ENCODE measurements around the gene ETNK2.
A peak's percentile ranks its signal among the peaks of the same experiment; 100 is the strongest.
"Not testable (repeated sequence)": the region's sequence is repeated elsewhere in the genome, so short reads cannot be mapped to it uniquely, and the experiment has no call there.

ETNK2 gene

DNA sequence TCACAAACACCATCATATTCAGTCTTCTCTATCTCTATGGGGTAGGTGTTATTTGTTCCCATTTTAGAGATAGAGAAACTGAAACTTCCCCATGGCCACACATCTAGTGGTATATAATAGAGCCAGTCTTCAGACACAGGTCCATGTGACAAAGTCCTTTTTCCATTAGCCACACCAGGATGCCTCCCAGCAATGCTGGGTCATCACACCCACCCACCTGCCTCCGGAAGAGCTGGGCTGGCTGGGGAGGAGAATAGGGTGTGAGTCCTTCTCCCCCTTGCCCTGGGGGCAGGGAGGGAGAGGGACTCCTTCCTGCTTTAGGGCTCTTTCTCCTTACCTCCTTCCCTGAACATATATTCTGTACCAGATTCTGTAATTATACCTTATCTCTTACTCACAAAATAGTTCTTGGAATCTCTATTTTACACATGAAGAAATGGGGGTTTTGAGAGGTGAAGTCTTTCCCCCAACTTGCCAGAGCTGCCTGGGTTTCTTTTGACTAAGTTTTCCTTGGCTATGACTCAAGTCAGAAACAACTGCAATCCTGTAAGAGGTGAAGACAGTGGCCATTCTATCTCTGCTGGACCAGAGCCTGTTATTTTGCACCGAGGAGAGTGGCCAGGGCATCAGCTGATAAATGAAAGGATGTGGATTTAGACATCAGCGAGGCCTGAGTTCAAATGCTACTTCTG, 49.0 kb downstream of the ETNK2 start:
- H3K4me3 ChIP-seq (ENCODE audit: low read depth in 1 of 5, low read length in 5 of 5), result peak overlapping the region; percentile 0 to 37 (median 14)

GRCh38 chr1:204102029-204102611, 49.7 kb downstream of the ETNK2 start:
- H3K4me3 ChIP-seq (ENCODE audit: low read depth in 1 of 5, low read length in 5 of 5), result peak overlapping the region in 2 of 5 donors; percentile 0 to 1
- no peaks in the 10 kb centered on the region for H3K27me3 ChIP-seq (ENCODE audit: control insufficient read depth in 5 of 5, insufficient read depth in 4 of 5, low read length in 5 of 5)
- no peaks in the 10 kb centered on the region for H3K9me3 ChIP-seq (ENCODE audit: control insufficient read depth in 5 of 5, low read length in 5 of 5)
- H3K9ac ChIP-seq (ENCODE audit: low read length in 5 of 5), result no peak overlapping the region
- H3K36me3 ChIP-seq (ENCODE audit: control insufficient read depth in 5 of 5, insufficient read depth in 5 of 5, low read length in 5 of 5), result no peaks in the 10 kb centered on the region
- no peak overlapping the region for H3K27ac ChIP-seq (ENCODE audit: low read depth, low read length)
- H3K4me1 ChIP-seq (ENCODE audit: control insufficient read depth in 5 of 5, insufficient read depth in 5 of 5, low read length in 5 of 5), result peaks cover 15 to 52% (median 36%) of the 10 kb centered on the region in 5 donors

More for the DNA sequence above, 49.0 kb downstream of the ETNK2 start:
- Histone ChIP-seq H3K9ac (ENCODE audit: low read length in 5 of 5) (peak overlapping the region in 1 of 5 donors; percentile 48), H3K27me3 (ENCODE audit: control insufficient read depth in 5 of 5, insufficient read depth in 4 of 5, low read length in 5 of 5) (no peaks in the 10 kb centered on the region), H3K27ac (ENCODE audit: low read depth, low read length) (peak overlapping the region; percentile 75), H3K4me1 (ENCODE audit: control insufficient read depth in 5 of 5, insufficient read depth in 5 of 5, low read length in 5 of 5) (peaks cover 15 to 60% (median 41%) of the 10 kb centered on the region in 5 donors), H3K9me3 (ENCODE audit: control insufficient read depth in 5 of 5, low read length in 5 of 5) (no peaks in the 10 kb centered on the region), H3K36me3 (ENCODE audit: control insufficient read depth in 5 of 5, insufficient read depth in 5 of 5, low read length in 5 of 5) (no peaks in the 10 kb centered on the region)

- H3K27ac ChIP-seq (ENCODE audit: low read depth, low read length); H3K4me3 ChIP-seq (ENCODE audit: low read depth in 1 of 5, low read length in 5 of 5); H3K36me3 ChIP-seq (ENCODE audit: control insufficient read depth in 5 of 5, insufficient read depth in 5 of 5, low read length in 5 of 5); H3K9me3 ChIP-seq (ENCODE audit: control insufficient read depth in 5 of 5, low read length in 5 of 5); H3K27me3 ChIP-seq (ENCODE audit: control insufficient read depth in 5 of 5, insufficient read depth in 4 of 5, low read length in 5 of 5); H3K9ac ChIP-seq (ENCODE audit: low read length in 5 of 5): not testable (repeated sequence)
- H3K4me1 ChIP-seq (ENCODE audit: control insufficient read depth in 5 of 5, insufficient read depth in 5 of 5, low read length in 5 of 5), result peaks cover 15 to 56% (median 37%) of the 10 kb centered on the region in 5 donors
Measured at GRCh38 chr1:204099754-204100153, 52.1 kb downstream of the ETNK2 start.

GRCh38 chr1:204098683-204099082, 53.2 kb downstream of the ETNK2 start:
- Histone ChIP-seq H3K27ac (ENCODE audit: low read depth, low read length) (no peak overlapping the region), H3K9ac (ENCODE audit: low read length in 5 of 5) (peak overlapping the region in 1 of 5 donors; percentile 46), H3K4me3 (ENCODE audit: low read depth in 1 of 5, low read length in 5 of 5) (no peak overlapping the region), H3K4me1 (ENCODE audit: control insufficient read depth in 5 of 5, insufficient read depth in 5 of 5, low read length in 5 of 5) (peaks cover 13 to 55% (median 33%) of the 10 kb centered on the region in 5 donors), H3K9me3 (ENCODE audit: control insufficient read depth in 5 of 5, low read length in 5 of 5) (no peaks in the 10 kb centered on the region), H3K36me3 (ENCODE audit: control insufficient read depth in 5 of 5, insufficient read depth in 5 of 5, low read length in 5 of 5) (no peaks in the 10 kb centered on the region), H3K27me3 (ENCODE audit: control insufficient read depth in 5 of 5, insufficient read depth in 4 of 5, low read length in 5 of 5) (no peaks in the 10 kb centered on the region)

DNA sequence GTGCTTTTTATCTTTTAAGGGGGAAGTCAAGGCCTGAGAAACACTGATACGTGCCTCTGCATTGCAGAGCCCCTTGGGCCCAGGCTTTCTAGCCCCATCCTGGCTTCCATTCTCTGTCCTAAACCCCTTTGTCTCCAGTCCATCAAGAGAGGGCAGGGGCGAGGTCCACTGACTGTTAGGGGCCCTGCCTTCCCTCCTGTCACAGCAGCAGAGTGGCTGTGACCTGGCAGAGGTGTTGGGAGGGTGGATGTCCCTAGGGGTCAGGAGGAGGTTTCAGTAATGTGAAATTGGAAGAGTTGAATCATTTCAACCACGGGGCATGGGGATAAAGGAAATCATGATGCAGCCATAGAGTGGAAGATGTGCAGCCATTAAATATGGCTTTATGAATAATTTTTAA, 54.9 kb downstream of the ETNK2 start:
- H3K9ac ChIP-seq (ENCODE audit: low read length in 5 of 5), result no peak overlapping the region
- H3K9me3 ChIP-seq (ENCODE audit: control insufficient read depth in 5 of 5, low read length in 5 of 5), result no peaks in the 10 kb centered on the region
- H3K27ac ChIP-seq (ENCODE audit: low read depth, low read length), result no peak overlapping the region
- H3K36me3 ChIP-seq (ENCODE audit: control insufficient read depth in 5 of 5, insufficient read depth in 5 of 5, low read length in 5 of 5), result no peaks in the 10 kb centered on the region
- H3K4me1 ChIP-seq (ENCODE audit: control insufficient read depth in 5 of 5, insufficient read depth in 5 of 5, low read length in 5 of 5), result peaks cover 0 to 51% (median 15%) of the 10 kb centered on the region in 5 donors
- H3K27me3 ChIP-seq (ENCODE audit: control insufficient read depth in 5 of 5, insufficient read depth in 4 of 5, low read length in 5 of 5), result no peaks in the 10 kb centered on the region
- no peak overlapping the region for H3K4me3 ChIP-seq (ENCODE audit: low read depth in 1 of 5, low read length in 5 of 5)

DNA sequence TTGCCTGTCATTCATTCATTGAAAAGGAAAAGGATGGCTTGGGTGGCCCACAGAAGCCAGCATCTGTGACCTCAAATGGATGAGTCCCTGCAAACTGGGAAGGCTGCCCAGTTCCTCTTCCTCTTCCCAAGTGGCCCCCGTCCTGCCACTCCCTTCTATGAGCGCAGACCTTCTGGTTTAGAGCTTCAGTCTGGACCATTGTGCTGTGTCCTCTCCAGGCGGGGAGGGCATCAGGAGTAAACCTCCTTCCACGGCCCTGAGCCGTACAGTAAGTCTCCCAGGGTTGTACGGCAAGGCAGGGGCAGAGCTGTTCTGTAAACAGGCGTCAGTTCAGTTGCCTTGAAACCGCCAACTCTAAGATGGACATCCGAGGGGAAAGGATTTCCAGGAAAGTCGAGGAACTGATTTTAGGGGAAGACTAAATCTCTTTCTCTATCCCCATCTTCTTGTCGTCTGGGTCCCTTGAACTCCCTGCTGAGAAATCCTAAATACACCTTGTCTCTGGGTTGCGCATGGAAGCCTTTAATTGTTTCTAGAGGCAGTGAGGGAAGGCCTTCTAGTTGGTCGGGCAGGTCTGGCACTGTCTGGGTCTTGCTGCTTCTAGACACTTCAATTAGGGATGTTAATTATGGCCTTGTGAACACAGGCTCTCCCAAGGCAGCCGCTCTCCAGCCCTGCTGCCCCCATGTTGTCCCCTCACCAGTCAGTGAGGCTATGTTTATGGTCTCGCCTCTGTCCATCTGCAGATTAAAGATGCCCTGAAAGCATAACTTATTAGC, 56.8 kb downstream of the ETNK2 start:
- H3K27me3 ChIP-seq (ENCODE audit: control insufficient read depth in 5 of 5, insufficient read depth in 4 of 5, low read length in 5 of 5), result no peaks in the 10 kb centered on the region
- H3K36me3 ChIP-seq (ENCODE audit: control insufficient read depth in 5 of 5, insufficient read depth in 5 of 5, low read length in 5 of 5), result no peaks in the 10 kb centered on the region
- H3K4me3 ChIP-seq (ENCODE audit: low read depth in 1 of 5, low read length in 5 of 5), result no peak overlapping the region
- H3K9ac ChIP-seq (ENCODE audit: low read length in 5 of 5), result no peak overlapping the region
- peak overlapping the region; percentile 24 for H3K27ac ChIP-seq (ENCODE audit: low read depth, low read length)
- H3K4me1 ChIP-seq (ENCODE audit: control insufficient read depth in 5 of 5, insufficient read depth in 5 of 5, low read length in 5 of 5), result peaks cover 0 to 51% (median 15%) of the 10 kb centered on the region in 5 donors
- H3K9me3 ChIP-seq (ENCODE audit: control insufficient read depth in 5 of 5, low read length in 5 of 5), result no peaks in the 10 kb centered on the region

DNA sequence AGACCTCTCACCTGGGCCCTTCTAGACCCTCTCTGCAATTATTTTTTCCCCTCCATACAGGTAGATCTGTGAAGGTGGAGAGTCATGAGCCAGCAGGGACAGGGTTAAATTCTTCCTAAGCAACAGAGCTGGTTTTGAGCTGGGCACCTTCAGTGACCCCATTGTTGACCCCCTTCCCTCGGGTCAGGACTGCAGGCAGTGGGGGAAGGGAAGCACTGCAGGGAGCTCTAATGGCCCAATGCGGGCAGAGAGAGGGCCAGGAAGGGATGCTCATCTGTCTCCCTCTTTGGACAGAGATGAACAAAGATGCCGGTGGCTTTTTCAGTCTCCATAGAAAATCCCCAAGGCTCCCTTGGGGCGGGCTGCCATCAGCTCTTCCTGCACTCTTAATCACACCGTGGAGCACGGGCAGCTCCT, 57.5 kb downstream of the ETNK2 start:
- H3K27ac ChIP-seq (ENCODE audit: low read depth, low read length), result peak overlapping the region; percentile 24
- H3K27me3 ChIP-seq (ENCODE audit: control insufficient read depth in 5 of 5, insufficient read depth in 4 of 5, low read length in 5 of 5), result no peaks in the 10 kb centered on the region
- no peaks in the 10 kb centered on the region for H3K36me3 ChIP-seq (ENCODE audit: control insufficient read depth in 5 of 5, insufficient read depth in 5 of 5, low read length in 5 of 5)
- H3K9me3 ChIP-seq (ENCODE audit: control insufficient read depth in 5 of 5, low read length in 5 of 5), result no peaks in the 10 kb centered on the region
- peaks cover 7 to 58% (median 21%) of the 10 kb centered on the region in 5 donors for H3K4me1 ChIP-seq (ENCODE audit: control insufficient read depth in 5 of 5, insufficient read depth in 5 of 5, low read length in 5 of 5)
- no peak overlapping the region for H3K4me3 ChIP-seq (ENCODE audit: low read depth in 1 of 5, low read length in 5 of 5)
- H3K9ac ChIP-seq (ENCODE audit: low read length in 5 of 5), result no peak overlapping the region

DNA sequence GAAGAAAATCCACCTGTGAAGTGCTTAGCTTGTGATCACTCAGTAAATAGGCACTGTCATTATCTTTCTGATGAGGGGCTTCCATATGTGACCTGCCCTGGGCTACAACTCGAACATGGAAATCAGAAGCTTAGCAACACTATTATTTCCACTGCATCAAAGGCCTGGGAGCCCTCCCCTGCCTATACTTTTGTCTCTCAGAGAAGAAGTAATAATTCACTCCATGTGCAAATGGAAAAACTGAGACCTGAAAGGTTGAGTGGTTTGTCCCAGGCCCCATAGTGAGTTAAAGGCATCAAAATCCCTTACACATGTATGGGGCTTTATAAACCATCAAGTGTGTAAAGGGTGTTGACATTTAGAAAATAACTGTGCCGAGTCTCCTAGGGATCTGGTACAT, 58.1 kb downstream of the ETNK2 start:
- Histone ChIP-seq H3K4me3 (ENCODE audit: low read depth in 1 of 5, low read length in 5 of 5) (no peak overlapping the region), H3K27ac (ENCODE audit: low read depth, low read length) (peak overlapping the region; percentile 24), H3K9me3 (ENCODE audit: control insufficient read depth in 5 of 5, low read length in 5 of 5) (no peaks in the 10 kb centered on the region), H3K9ac (ENCODE audit: low read length in 5 of 5) (no peak overlapping the region), H3K4me1 (ENCODE audit: control insufficient read depth in 5 of 5, insufficient read depth in 5 of 5, low read length in 5 of 5) (peaks cover 10 to 62% (median 26%) of the 10 kb centered on the region in 5 donors), H3K36me3 (ENCODE audit: control insufficient read depth in 5 of 5, insufficient read depth in 5 of 5, low read length in 5 of 5) (no peaks in the 10 kb centered on the region), H3K27me3 (ENCODE audit: control insufficient read depth in 5 of 5, insufficient read depth in 4 of 5, low read length in 5 of 5) (no peaks in the 10 kb centered on the region)

DNA sequence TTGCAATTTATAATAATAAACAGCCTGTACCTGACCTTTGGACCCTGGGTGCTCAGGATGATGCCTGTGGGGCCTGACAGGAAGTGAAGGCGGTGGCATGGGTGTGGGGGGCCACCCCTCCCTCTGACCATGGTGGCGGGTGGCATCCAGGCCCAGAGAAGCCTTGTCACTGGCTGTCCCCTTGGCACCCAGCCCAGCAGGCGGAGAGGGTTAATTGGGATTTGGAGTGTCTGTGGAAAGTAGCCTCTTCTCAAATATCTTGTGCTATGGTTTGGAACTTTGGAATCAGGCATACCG, 58.5 kb downstream of the ETNK2 start:
- no peaks in the 10 kb centered on the region for H3K36me3 ChIP-seq (ENCODE audit: control insufficient read depth in 5 of 5, insufficient read depth in 5 of 5, low read length in 5 of 5)
- H3K27ac ChIP-seq (ENCODE audit: low read depth, low read length), result no peak overlapping the region
- peaks cover 14 to 63% (median 30%) of the 10 kb centered on the region in 5 donors for H3K4me1 ChIP-seq (ENCODE audit: control insufficient read depth in 5 of 5, insufficient read depth in 5 of 5, low read length in 5 of 5)
- no peak overlapping the region for H3K4me3 ChIP-seq (ENCODE audit: low read depth in 1 of 5, low read length in 5 of 5)
- no peaks in the 10 kb centered on the region for H3K9me3 ChIP-seq (ENCODE audit: control insufficient read depth in 5 of 5, low read length in 5 of 5)
- no peak overlapping the region for H3K9ac ChIP-seq (ENCODE audit: low read length in 5 of 5)
- H3K27me3 ChIP-seq (ENCODE audit: control insufficient read depth in 5 of 5, insufficient read depth in 4 of 5, low read length in 5 of 5), result no peaks in the 10 kb centered on the region
